ENCODE results near the gene PRKAR2B.

GRCh38 chr7:107063245-107064120 is 19.0 kb downstream of the PRKAR2B start:
- TF ChIP-seq POLR2AphosphoS5 (IDR thresholded peaks at IDR 0.05; ENCODE audit: low read depth, low read length) = no peak
- TF ChIP-seq TAF1 (IDR thresholded peaks at IDR 0.05; ENCODE audit: borderline replicate concordance, insufficient read depth, low read length) = no peak
- no peak for TF ChIP-seq REST (IDR thresholded peaks at IDR 0.05; ENCODE audit: insufficient read depth in 1 of 2, low read depth in 2 of 2, low read length in 2 of 2)
- TF ChIP-seq SIN3A (IDR thresholded peaks at IDR 0.05; ENCODE audit: borderline replicate concordance, insufficient read depth, low read length) = no peak
- no peak for TF ChIP-seq FOXP2 (optimal IDR thresholded peaks at IDR 0.05; ENCODE audit: borderline replicate concordance, extremely low read depth, extremely low read length, insufficient read depth)

Data from PFSK-1 (cell line).